ENCODE measurements around the gene SLITRK3.

- no peak for TF ChIP-seq POLR2A (IDR thresholded peaks at IDR 0.05)
- TF ChIP-seq, protein P1, sequence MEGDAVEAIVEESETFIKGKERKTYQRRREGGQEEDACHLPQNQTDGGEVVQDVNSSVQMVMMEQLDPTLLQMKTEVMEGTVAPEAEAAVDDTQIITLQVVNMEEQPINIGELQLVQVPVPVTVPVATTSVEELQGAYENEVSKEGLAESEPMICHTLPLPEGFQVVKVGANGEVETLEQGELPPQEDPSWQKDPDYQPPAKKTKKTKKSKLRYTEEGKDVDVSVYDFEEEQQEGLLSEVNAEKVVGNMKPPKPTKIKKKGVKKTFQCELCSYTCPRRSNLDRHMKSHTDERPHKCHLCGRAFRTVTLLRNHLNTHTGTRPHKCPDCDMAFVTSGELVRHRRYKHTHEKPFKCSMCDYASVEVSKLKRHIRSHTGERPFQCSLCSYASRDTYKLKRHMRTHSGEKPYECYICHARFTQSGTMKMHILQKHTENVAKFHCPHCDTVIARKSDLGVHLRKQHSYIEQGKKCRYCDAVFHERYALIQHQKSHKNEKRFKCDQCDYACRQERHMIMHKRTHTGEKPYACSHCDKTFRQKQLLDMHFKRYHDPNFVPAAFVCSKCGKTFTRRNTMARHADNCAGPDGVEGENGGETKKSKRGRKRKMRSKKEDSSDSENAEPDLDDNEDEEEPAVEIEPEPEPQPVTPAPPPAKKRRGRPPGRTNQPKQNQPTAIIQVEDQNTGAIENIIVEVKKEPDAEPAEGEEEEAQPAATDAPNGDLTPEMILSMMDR (IDR thresholded peaks at IDR 0.05 in 8 of 11, conservative IDR thresholded peaks at IDR 0.05 in 3 of 11): no peak
These were observed 4.7 kb downstream of the SLITRK3 start for GRCh38 chr3:165191491-165191890.
